Gastrocnemius medialis (tissue), 4 donors: ENCODE measurements around the gene TRPC5OS. TPM values are rescaled to one million over a fixed set of nuclear protein-coding genes. Genes with fewer than 3 reads are reported as not detected.

Experiments used
- ATAC-seq, 2 donors: fragments of 150-250 bp; one replicate each; pipeline ENCODE4 v1.9.1; 2016
- DNase-seq, 2 donors: peaks; one replicate each; pipeline ENCODE4 v3.0.0-alpha.2; 2019
- H3K27ac ChIP-seq, 4 donors: fragments of 200-600 bp; sonication (generic); 1 replicate in 1 of 4; 2 replicates in 3 of 4; pipeline ENCODE4 v1.5.1; 2016 to 2018; ENCODE audit warnings: mild to moderate bottlenecking in 2 of 4, moderate library complexity in 1 of 4
- H3K27me3 ChIP-seq, 3 donors: fragments of 200-600 bp; sonication (generic) in 2 of 3; 1 replicate in 1 of 3; 2 replicates in 2 of 3; pipeline versions ENCODE4 v1.5.1 to v1.6.0; 2016 to 2019; ENCODE audit warnings: mild to moderate bottlenecking in 1 of 3, moderate library complexity in 1 of 3
- H3K36me3 ChIP-seq, 2 donors: fragments of 200-600 bp; sonication (generic) in 1 of 2; one replicate each; pipeline ENCODE4 v1.5.1; 2017 to 2018
- H3K4me1 ChIP-seq, 2 donors: fragments of 200-600 bp; sonication (generic) in 1 of 2; one replicate each; pipeline ENCODE4 v1.5.1; 2016 to 2017; ENCODE audit warnings: mild to moderate bottlenecking in 2 of 2
- H3K4me3 ChIP-seq, 4 donors: fragments of 200-600 bp; sonication (generic) in 3 of 4; 1 replicate in 1 of 4; 2 replicates in 3 of 4; pipeline ENCODE4 v1.5.1; 2016 to 2019; ENCODE audit warnings: mild to moderate bottlenecking in 2 of 4
- H3K9me3 ChIP-seq, 3 donors: fragments of 200-600 bp; sonication (generic) in 2 of 3; 1 replicate in 1 of 3; 2 replicates in 2 of 3; pipeline ENCODE4 v1.5.1; 2016 to 2019
- POLR2A ChIP-seq, 2 donors: fragments of 450-650 bp; IDR thresholded peaks; one replicate each; pipeline ENCODE4 v1.6.1; 2017; ENCODE audit warnings: antibody characterized with exemption in 2 of 2, mild to moderate bottlenecking in 2 of 2, moderate library complexity in 2 of 2
- in situ Hi-C, 4 donors: fragments of 200-750 bp; cut with MboI; loops; one replicate each; pipeline versions ENCODE4 v1.15.0 to v1.8.0; 2017; ENCODE audit warnings: low sequenced_read_pairs in 4 of 4
- intact Hi-C: fragments of 100-400 bp; cut with DNase I; formaldehyde crosslinking; loops from one replicate; pipeline ENCODE4 v1.15.1; 2023; ENCODE audit warnings: low total_unique reads
- total RNA-seq, 4 donors: library from RNA; depleted of rRNA; stranded (reverse); fragments of >200 nt; gene quantifications; one replicate each; pipeline versions ENCODE4 v1.1.0 to v1.2.3, GENCODE V29; 2016
- TF ChIP-seq, protein P1 (sequence below), 5 experiments: fragments of 450-650 bp in 3 of 5; fragments of 200-600 bp in 2 of 5; sonication (generic) in 2 of 5; IDR thresholded peaks in 4 of 5; conservative IDR thresholded peaks in 1 of 5; 1 replicate in 4 of 5; 2 replicates in 1 of 5; pipeline ENCODE4 v1.5.1; 2016 to 2019; ENCODE audit warnings: antibody characterized with exemption in 5 of 5, mild to moderate bottlenecking in 3 of 5, moderate library complexity in 3 of 5

Gene TRPC5OS
- total RNA-seq, 4 donors from 2014 or later = not detected

DNA sequence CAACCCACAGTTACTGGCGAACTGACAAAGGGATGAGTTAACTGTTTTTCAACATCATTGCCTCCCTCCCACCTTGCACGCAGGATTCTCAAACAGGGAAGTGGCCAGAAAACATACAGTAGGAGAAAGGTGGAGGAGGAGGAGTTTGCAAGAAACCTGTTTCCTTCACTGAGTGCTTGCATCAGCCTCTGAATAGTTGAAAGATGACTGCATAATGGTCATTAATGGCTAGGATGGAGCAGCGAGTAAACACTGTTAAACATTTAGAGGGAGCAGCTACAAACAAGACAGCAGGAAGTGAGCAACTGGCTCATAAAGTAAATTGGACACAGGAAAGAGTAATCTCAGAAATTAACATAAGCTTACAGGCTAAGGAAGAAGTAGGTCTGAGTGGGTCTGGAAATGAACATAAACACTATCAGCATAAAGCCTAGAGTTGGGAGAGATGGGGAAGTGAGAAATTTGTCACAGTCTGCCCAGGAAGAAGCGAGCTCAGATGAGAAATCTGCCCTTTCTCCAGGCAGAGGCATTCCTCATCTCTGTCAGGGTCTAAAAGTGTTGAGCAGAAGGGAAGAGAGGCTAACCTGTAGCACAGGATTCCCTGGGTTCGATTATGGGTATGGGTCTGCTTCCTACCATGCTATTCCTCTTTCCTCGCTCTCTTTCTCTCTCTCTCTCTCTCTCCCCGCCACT is 38.6 kb downstream of the TRPC5OS start:
- DNase-seq = no peak
- TF ChIP-seq, protein P1, sequence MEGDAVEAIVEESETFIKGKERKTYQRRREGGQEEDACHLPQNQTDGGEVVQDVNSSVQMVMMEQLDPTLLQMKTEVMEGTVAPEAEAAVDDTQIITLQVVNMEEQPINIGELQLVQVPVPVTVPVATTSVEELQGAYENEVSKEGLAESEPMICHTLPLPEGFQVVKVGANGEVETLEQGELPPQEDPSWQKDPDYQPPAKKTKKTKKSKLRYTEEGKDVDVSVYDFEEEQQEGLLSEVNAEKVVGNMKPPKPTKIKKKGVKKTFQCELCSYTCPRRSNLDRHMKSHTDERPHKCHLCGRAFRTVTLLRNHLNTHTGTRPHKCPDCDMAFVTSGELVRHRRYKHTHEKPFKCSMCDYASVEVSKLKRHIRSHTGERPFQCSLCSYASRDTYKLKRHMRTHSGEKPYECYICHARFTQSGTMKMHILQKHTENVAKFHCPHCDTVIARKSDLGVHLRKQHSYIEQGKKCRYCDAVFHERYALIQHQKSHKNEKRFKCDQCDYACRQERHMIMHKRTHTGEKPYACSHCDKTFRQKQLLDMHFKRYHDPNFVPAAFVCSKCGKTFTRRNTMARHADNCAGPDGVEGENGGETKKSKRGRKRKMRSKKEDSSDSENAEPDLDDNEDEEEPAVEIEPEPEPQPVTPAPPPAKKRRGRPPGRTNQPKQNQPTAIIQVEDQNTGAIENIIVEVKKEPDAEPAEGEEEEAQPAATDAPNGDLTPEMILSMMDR (IDR thresholded peaks at IDR 0.05 in 4 of 5, conservative IDR thresholded peaks at IDR 0.05 in 1 of 5) = no peak
- no peak for TF ChIP-seq POLR2A (IDR thresholded peaks at IDR 0.05)
- intact Hi-C loops = no loop called here
- Histone ChIP-seq H3K4me3 (no peak overlapping the region), H3K27ac (no peak overlapping the region), H3K9me3 (no peaks in the 10 kb centered on the region), H3K4me1 (no peaks in the 10 kb centered on the region), H3K36me3 (no peaks in the 10 kb centered on the region), H3K27me3 (no peaks in the 10 kb centered on the region)
- in situ Hi-C loops = no loop called here
- ATAC-seq = no peak

DNA sequence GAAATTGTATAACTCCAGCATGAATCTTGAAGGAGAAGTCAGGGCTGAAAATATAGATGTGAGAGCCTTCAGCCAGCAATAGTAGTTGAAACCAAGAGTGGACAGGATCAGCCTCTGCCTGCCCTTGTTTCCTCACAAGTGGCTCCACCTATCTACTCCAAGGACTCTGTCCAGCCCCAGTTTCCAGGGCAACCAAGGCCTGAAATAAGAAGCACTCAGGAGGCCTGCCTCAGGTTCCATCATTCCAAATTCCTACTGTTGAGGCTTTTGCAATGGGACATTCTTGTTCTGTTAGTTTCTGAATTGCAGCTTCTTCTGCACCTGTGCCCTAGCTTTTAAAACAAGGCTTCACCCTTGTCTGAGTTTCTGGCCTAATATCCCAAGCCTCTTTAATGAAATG is 41.6 kb downstream of the TRPC5OS start:
- Histone ChIP-seq H3K27ac (no peak overlapping the region), H3K27me3 (no peaks in the 10 kb centered on the region), H3K4me1 (no peaks in the 10 kb centered on the region), H3K4me3 (no peak overlapping the region), H3K9me3 (no peaks in the 10 kb centered on the region), H3K36me3 (no peaks in the 10 kb centered on the region)
- in situ Hi-C loops (no loop called here), intact Hi-C loops (no loop called here)
- TF ChIP-seq, protein P1 (IDR thresholded peaks at IDR 0.05 in 4 of 5, conservative IDR thresholded peaks at IDR 0.05 in 1 of 5) = no peak
- TF ChIP-seq POLR2A (IDR thresholded peaks at IDR 0.05) = no peak
- DNase-seq = no peak
- no peak for ATAC-seq

DNA sequence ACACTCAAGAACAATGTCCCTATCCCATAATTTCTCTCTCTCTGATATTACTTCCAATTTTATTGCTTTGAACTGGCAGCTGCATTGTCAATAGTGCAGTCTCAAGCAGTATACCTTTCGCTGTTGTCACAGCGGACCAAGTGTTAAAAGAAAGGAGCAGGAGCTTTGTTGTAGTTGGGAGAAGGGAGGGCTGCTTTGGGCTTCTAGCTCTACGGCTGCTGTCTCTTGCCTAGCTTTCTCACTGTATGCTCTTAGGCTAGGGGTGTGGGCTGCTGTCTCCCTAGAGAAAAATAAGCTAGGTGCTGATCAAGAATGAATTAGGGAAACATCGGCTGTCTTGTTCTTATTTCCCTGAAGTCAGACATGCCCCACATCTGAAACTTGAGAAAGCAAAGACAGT is 52.5 kb downstream of the TRPC5OS start:
- DNase-seq (no peak), ATAC-seq (no peak)
- no peak overlapping the region for H3K27ac ChIP-seq
- H3K9me3 ChIP-seq = no peaks in the 10 kb centered on the region
- H3K27me3 ChIP-seq = peaks cover 0 to 8% (median 0%) of the 10 kb centered on the region in 3 donors
- no peaks in the 10 kb centered on the region for H3K4me1 ChIP-seq
- no peak overlapping the region for H3K4me3 ChIP-seq
- in situ Hi-C loops (no loop called here), intact Hi-C loops (no loop called here)
- no peaks in the 10 kb centered on the region for H3K36me3 ChIP-seq
- TF ChIP-seq, protein P1 (IDR thresholded peaks at IDR 0.05 in 4 of 5, conservative IDR thresholded peaks at IDR 0.05 in 1 of 5) = no peak
- no peak for TF ChIP-seq POLR2A (IDR thresholded peaks at IDR 0.05)

Other genes starting within 250 kb of the TRPC5OS start
- 10 to 100 TPM; 15.7 to 42.0 (median 18.7) TPM for gene ALG13, start 195.0 kb upstream of the TRPC5OS start, total RNA-seq
- not detected for gene TRPC5, start 206.6 kb downstream of the TRPC5OS start, total RNA-seq
- gene RTL4, start 206.8 kb downstream of the TRPC5OS start, total RNA-seq = not detected